ENCODE measurements around the gene CLDN19.

DNA sequence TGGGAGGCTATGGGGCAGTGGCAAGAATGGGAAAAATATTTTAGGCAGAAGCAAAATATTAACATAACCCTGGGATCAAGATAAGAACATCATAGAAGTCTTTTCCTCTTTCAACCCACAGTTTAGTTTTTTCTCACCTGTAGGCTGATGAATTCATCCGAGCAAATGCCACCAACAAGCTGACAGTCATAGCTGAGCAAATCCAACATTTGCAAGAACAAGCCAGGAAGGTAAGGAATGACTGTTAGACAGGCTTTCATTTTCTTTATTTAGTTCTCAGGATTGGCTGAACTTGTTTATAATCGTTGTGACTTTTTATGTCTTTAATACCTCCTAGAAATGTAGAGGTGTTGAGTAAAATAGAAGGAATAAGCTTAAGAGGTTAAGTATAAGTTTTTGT, 33.4 kb upstream of the CLDN19 start:
- TF ChIP-seq, protein P1, sequence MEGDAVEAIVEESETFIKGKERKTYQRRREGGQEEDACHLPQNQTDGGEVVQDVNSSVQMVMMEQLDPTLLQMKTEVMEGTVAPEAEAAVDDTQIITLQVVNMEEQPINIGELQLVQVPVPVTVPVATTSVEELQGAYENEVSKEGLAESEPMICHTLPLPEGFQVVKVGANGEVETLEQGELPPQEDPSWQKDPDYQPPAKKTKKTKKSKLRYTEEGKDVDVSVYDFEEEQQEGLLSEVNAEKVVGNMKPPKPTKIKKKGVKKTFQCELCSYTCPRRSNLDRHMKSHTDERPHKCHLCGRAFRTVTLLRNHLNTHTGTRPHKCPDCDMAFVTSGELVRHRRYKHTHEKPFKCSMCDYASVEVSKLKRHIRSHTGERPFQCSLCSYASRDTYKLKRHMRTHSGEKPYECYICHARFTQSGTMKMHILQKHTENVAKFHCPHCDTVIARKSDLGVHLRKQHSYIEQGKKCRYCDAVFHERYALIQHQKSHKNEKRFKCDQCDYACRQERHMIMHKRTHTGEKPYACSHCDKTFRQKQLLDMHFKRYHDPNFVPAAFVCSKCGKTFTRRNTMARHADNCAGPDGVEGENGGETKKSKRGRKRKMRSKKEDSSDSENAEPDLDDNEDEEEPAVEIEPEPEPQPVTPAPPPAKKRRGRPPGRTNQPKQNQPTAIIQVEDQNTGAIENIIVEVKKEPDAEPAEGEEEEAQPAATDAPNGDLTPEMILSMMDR (conservative IDR thresholded peaks at IDR 0.05; ENCODE audit: low read depth, low read length) = no peak
- TF ChIP-seq EZH2 (IDR thresholded peaks at IDR 0.05; ENCODE audit: borderline replicate concordance, low read depth, low read length, poor library complexity, severe bottlenecking) = no peak
